HepG2 (cell line): ENCODE data around the gene ABCC12. TPM values are rescaled to one million over a fixed set of nuclear protein-coding genes. Genes with fewer than 3 reads are reported as not detected.
A peak's percentile ranks its signal among the peaks of the same experiment; 100 is the strongest.

Experiments
- CREB3 ChIP-seq: sonication (generic); formaldehyde crosslinking; IDR thresholded peaks from 2 replicates; pipeline ENCODE4 v1.5.0; 2020; ENCODE audit warnings: missing genetic modification reagents
- FOSL1 ChIP-seq: sonication (generic); formaldehyde crosslinking; IDR thresholded peaks from 2 replicates; pipeline ENCODE4 v1.9.0; 2021; ENCODE audit warnings: missing genetic modification reagents, borderline replicate concordance
- HNF4A ChIP-seq: sonication (generic); formaldehyde crosslinking; IDR thresholded peaks from 2 replicates; pipeline ENCODE4 v1.4.0; 2020; ENCODE audit warnings: missing genetic modification reagents
- HNRNPL ChIP-seq: fragments of 200-400 bp; formaldehyde crosslinking; IDR thresholded peaks from 2 replicates; pipeline ENCODE4 v1.6.1; 2017; ENCODE audit warnings: mild to moderate bottlenecking, low read depth, low read length
- MIER2 ChIP-seq: IDR thresholded peaks from 2 replicates; pipeline ENCODE4 v1.6.1; 2016; ENCODE audit warnings: missing biosample characterization, missing genetic modification reagents
- MTA1 ChIP-seq: sonication (generic); formaldehyde crosslinking; IDR thresholded peaks from 2 replicates; pipeline ENCODE4 v1.4.0; 2020; ENCODE audit warnings: missing genetic modification reagents, mild to moderate bottlenecking, borderline replicate concordance
- NCOA1 ChIP-seq: sonication (generic); formaldehyde crosslinking; IDR thresholded peaks from 2 replicates; pipeline ENCODE4 v1.9.0; 2021; ENCODE audit warnings: missing genetic modification reagents
- ONECUT2 ChIP-seq: sonication (generic); formaldehyde crosslinking; IDR thresholded peaks from 2 replicates; pipeline ENCODE4 v1.4.0; 2020; ENCODE audit warnings: missing genetic modification reagents
- PATZ1 ChIP-seq: sonication (generic); formaldehyde crosslinking; IDR thresholded peaks from 2 replicates; pipeline ENCODE4 v1.4.0; 2020; ENCODE audit warnings: missing genetic modification reagents
- SALL1 ChIP-seq: sonication (generic); formaldehyde crosslinking; IDR thresholded peaks from 2 replicates; pipeline ENCODE4 v1.8.0; 2022; ENCODE audit warnings: mild to moderate bottlenecking, missing genetic modification reagents
- SETDB1 ChIP-seq: sonication (generic); formaldehyde crosslinking; IDR thresholded peaks from 2 replicates; pipeline ENCODE4 v1.5.1; 2020; ENCODE audit warnings: missing genetic modification reagents, mild to moderate bottlenecking, borderline replicate concordance
- TGIF2 ChIP-seq: IDR thresholded peaks from 2 replicates; pipeline ENCODE4 v1.6.1; 2016; ENCODE audit warnings: control low read depth, missing compliant biosample characterization
- XRCC5 ChIP-seq: fragments of 200-400 bp; formaldehyde crosslinking; optimal IDR thresholded peaks from 2 replicates; pipeline ENCODE3; 2017; ENCODE audit warnings: mild to moderate bottlenecking, low read length
- ZMAT3 ChIP-seq: sonication (generic); formaldehyde crosslinking; conservative IDR thresholded peaks from 2 replicates; pipeline ENCODE4 v1.7.0; 2021; ENCODE audit warnings: missing genetic modification reagents
- ZNF629 ChIP-seq: sonication (generic); formaldehyde crosslinking; conservative IDR thresholded peaks from 2 replicates; pipeline ENCODE4 v1.5.0; 2020; ENCODE audit warnings: missing genetic modification reagents
- ZNF687 ChIP-seq: sonication (generic); formaldehyde crosslinking; IDR thresholded peaks from 2 replicates; pipeline ENCODE4 v1.5.1; 2020; ENCODE audit warnings: mild to moderate bottlenecking, missing genetic modification reagents, moderate library complexity
- ZNF766 ChIP-seq: sonication (generic); formaldehyde crosslinking; IDR thresholded peaks from 2 replicates; pipeline ENCODE4 v1.5.0; 2020; ENCODE audit warnings: missing genetic modification reagents, borderline replicate concordance
- polyA plus RNA-seq, 8 experiments: library from polyadenylated mRNA; depleted of rRNA in 3 of 8; stranded (reverse) in 7 of 8; unstranded in 1 of 8; fragments of >200 nt; fragmentation: Illumina TruSeq in 4 of 8; extraction: Trizol in 4 of 8; gene quantifications; 2 replicates each; pipeline versions ENCODE4 v1.2.1 to v1.2.3, GENCODE V29; 2011 to 2016; ENCODE audit warnings: low read depth in 4 of 8, missing spikeins in 1 of 8, mixed read lengths in 1 of 8; ENCODE audit not compliant: insufficient read depth in 1 of 8
- total RNA-seq, 5 experiments: library from RNA; depleted of rRNA; stranded (reverse); fragments of >200 nt; fragmentation: Illumina TruSeq; extraction: Trizol; gene quantifications; 2 replicates each; pipeline ENCODE4 v1.2.3, GENCODE V29; 2016; ENCODE audit warnings: low read depth in 1 of 5
- TF ChIP-seq, protein P1 (sequence below), 2 experiments: sonication (generic) in 1 of 2; formaldehyde crosslinking in 1 of 2; IDR thresholded peaks; 2 replicates each; pipeline versions ENCODE4 v1.4.0 to v1.6.1; 2016 to 2020; ENCODE audit warnings: borderline replicate concordance in 1 of 2, low read depth in 1 of 2, mild to moderate bottlenecking in 1 of 2, missing genetic modification reagents in 1 of 2

Gene ABCC12
- total and polyA plus RNA-seq, 2 of the 13 experiments (the other 11 are each of a cell fraction or from before 2014, with no cell fraction given): not detected

GRCh38 chr16:48182979-48183537 lies 27.3 kb upstream of the ABCC12 start (continued):
- TF ChIP-seq ZNF687 (CRISPR knock-in tag) (peak; percentile 52), CREB3 (CRISPR knock-in tag) (no peak), SETDB1 (0 out of 2 replicates have a peak, but pooled peaks have one; percentile 26), NCOA1 (CRISPR knock-in tag) (no peak), ZMAT3 (CRISPR knock-in tag) (no peak), TGIF2 (CRISPR knock-in tag) (no peak), HNF4A (CRISPR knock-in tag) (peak; percentile 75), ZNF629 (CRISPR knock-in tag) (0 out of 2 replicates have a peak, but pooled peaks have one; percentile 20), MTA1 (CRISPR knock-in tag) (0 out of 2 replicates have a peak, but pooled peaks have one; percentile 21), FOSL1 (CRISPR knock-in tag) (peak; percentile 25; the same call in 1 of the 2 replicates), ONECUT2 (CRISPR knock-in tag) (no peak), PATZ1 (peak; percentile 54; the same call in 1 of the 2 replicates), HNRNPL (0 out of 2 replicates have a peak, but pooled peaks have one; percentile 41), MIER2 (no peak), XRCC5 (peak; percentile 26), ZNF766 (CRISPR knock-in tag) (0 out of 2 replicates have a peak, but pooled peaks have one; percentile 37), SALL1 (CRISPR knock-in tag) (peak; percentile 31; the same call in 1 of the 2 replicates)
- TF ChIP-seq, protein P1, sequence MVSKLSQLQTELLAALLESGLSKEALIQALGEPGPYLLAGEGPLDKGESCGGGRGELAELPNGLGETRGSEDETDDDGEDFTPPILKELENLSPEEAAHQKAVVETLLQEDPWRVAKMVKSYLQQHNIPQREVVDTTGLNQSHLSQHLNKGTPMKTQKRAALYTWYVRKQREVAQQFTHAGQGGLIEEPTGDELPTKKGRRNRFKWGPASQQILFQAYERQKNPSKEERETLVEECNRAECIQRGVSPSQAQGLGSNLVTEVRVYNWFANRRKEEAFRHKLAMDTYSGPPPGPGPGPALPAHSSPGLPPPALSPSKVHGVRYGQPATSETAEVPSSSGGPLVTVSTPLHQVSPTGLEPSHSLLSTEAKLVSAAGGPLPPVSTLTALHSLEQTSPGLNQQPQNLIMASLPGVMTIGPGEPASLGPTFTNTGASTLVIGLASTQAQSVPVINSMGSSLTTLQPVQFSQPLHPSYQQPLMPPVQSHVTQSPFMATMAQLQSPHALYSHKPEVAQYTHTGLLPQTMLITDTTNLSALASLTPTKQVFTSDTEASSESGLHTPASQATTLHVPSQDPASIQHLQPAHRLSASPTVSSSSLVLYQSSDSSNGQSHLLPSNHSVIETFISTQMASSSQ (IDR thresholded peaks at IDR 0.05; ENCODE audit: low read depth): no peak
- TF ChIP-seq, protein P1 (CRISPR knock-in tag; IDR thresholded peaks at IDR 0.05; ENCODE audit: borderline replicate concordance): no peak
